ENCODE data around the gene RBM18.

- TF ChIP-seq EZH2phosphoT487 (IDR thresholded peaks at IDR 0.05; ENCODE audit: unreplicated experiment) (no peak), CTCF (conservative IDR thresholded peaks at IDR 0.05; ENCODE audit: low read depth in 2 of 2) (no peak), POLR2AphosphoS5 (IDR thresholded peaks at IDR 0.05; ENCODE audit: low read depth) (no peak), REST (IDR thresholded peaks at IDR 0.05; ENCODE audit: unreplicated experiment) (no peak), ETS1 (IDR thresholded peaks at IDR 0.05) (no peak), ZNF114 (CRISPR knock-in tag; IDR thresholded peaks at IDR 0.05) (no peak), EZH2 (IDR thresholded peaks at IDR 0.05; ENCODE audit: low read depth, unreplicated experiment) (no peak), ZNF462 (CRISPR knock-in tag; IDR thresholded peaks at IDR 0.05) (no peak), NANOG (IDR thresholded peaks at IDR 0.05; ENCODE audit: borderline replicate concordance) (no peak), CREB1 (CRISPR knock-in tag; IDR thresholded peaks at IDR 0.05; ENCODE audit: low read depth) (no peak), JUNB (IDR thresholded peaks at IDR 0.05; ENCODE audit: unreplicated experiment) (no peak)
These were observed 816 bp downstream of the RBM18 start for GRCh38 chr9:122263699-122264349.

Measured in GM23338 (cell line).